Glutamatergic neuron (in vitro differentiated cells): ENCODE results near the gene AQP3. TPM values are rescaled to one million over a fixed set of nuclear protein-coding genes. Genes with fewer than 3 reads are reported as not detected.
"Not testable (repeated sequence)": the region's sequence is repeated elsewhere in the genome, so short reads cannot be mapped to it uniquely, and the experiment has no call there.

ENCODE experiments used
- DNase-seq: peaks from one replicate; pipeline ENCODE4 v3.0.0; 2022
- H3K27ac Mint-ChIP-seq: one replicate; pipeline ENCODE4 v1.8.0; 2020; ENCODE audit warnings: mild to moderate bottlenecking, mixed read lengths, inconsistent platforms; ENCODE audit not compliant: unreplicated experiment
- H3K27me3 Mint-ChIP-seq: one replicate; pipeline ENCODE4 v1.8.0; 2020; ENCODE audit warnings: mild to moderate bottlenecking, moderate library complexity, mixed read lengths, inconsistent platforms; ENCODE audit not compliant: unreplicated experiment
- H3K36me3 Mint-ChIP-seq: one replicate; pipeline ENCODE4 v1.8.0; 2020; ENCODE audit warnings: mild to moderate bottlenecking, mixed read lengths, inconsistent platforms; ENCODE audit not compliant: unreplicated experiment
- H3K4me1 Mint-ChIP-seq: one replicate; pipeline ENCODE4 v1.8.0; 2020; ENCODE audit warnings: mild to moderate bottlenecking, low read depth, mixed read lengths, inconsistent platforms; ENCODE audit not compliant: unreplicated experiment
- H3K4me3 Mint-ChIP-seq: one replicate; pipeline ENCODE4 v1.8.0; 2020; ENCODE audit warnings: mild to moderate bottlenecking, mixed read lengths, inconsistent platforms; ENCODE audit not compliant: unreplicated experiment
- H3K9me3 Mint-ChIP-seq: one replicate; pipeline ENCODE4 v1.8.0; 2020; ENCODE audit warnings: mild to moderate bottlenecking, moderate library complexity, mixed read lengths, inconsistent platforms; ENCODE audit not compliant: unreplicated experiment
- total RNA-seq: library from RNA; stranded (reverse); fragmentation: NEBNext Ultra II Directional; extraction: Animal tissue kit (Norgen Biotek cat#: 25700); gene quantifications from one replicate; pipeline ENCODE4 v1.2.1, GENCODE V29; 2021; ENCODE audit not compliant: unreplicated experiment
- TF ChIP-seq, protein P1 (sequence below): fragments of 200-600 bp; sonication (generic); IDR thresholded peaks from one replicate; pipeline ENCODE4 v1.5.0; 2021; ENCODE audit not compliant: partially characterized antibody, unreplicated experiment

Gene AQP3
- total RNA-seq, 1 donor from 2014 or later, result 2.9 TPM

DNA sequence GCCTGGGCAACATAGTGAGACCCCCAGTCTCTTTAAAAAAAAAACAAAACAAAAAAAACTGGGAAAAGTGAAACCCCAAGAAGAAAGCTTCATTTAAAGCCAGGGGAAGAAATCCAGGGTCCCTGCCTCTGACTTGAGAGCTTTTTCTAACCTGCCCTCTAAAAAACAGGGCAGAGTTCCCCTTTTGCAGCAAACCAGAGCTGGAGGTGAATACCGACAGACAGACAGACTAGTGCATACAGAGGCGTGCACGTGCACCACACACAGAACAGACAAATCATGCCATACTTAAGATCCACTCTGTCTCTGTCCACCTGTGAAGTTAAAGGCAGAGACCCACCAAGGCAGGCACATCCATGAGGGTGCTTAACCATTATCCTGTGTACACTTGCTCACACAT, 11.7 kb upstream of the AQP3 start:
- Mint-ChIP-seq H3K36me3 (no peaks in the 10 kb centered on the region), H3K27me3 (peaks cover 3% of the 10 kb centered on the region), H3K9me3 (no peaks in the 10 kb centered on the region), H3K4me1 (no peaks in the 10 kb centered on the region), H3K4me3 (no peak overlapping the region), H3K27ac (no peak overlapping the region)
- TF ChIP-seq, protein P1, sequence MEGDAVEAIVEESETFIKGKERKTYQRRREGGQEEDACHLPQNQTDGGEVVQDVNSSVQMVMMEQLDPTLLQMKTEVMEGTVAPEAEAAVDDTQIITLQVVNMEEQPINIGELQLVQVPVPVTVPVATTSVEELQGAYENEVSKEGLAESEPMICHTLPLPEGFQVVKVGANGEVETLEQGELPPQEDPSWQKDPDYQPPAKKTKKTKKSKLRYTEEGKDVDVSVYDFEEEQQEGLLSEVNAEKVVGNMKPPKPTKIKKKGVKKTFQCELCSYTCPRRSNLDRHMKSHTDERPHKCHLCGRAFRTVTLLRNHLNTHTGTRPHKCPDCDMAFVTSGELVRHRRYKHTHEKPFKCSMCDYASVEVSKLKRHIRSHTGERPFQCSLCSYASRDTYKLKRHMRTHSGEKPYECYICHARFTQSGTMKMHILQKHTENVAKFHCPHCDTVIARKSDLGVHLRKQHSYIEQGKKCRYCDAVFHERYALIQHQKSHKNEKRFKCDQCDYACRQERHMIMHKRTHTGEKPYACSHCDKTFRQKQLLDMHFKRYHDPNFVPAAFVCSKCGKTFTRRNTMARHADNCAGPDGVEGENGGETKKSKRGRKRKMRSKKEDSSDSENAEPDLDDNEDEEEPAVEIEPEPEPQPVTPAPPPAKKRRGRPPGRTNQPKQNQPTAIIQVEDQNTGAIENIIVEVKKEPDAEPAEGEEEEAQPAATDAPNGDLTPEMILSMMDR, result no peak
- DNase-seq, result no peak

DNA sequence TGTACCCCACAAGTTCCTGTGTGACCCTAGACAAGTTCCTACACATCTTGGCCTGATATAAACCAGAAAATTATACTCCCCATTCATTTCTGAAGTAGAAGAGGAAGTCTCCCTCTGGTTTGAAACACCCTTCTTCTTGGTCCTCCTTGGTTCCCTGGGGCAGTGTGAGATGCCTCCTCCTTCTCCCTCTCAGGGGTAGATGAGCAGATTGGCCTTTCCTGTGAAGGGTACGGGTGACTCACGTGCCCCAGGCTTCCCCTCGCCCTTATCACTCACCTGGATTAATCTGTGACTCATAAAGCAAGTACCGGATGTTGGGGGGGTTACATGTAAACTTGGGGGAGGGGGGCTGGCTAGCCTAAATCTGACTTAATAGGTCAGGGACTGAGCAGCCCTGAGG, 11.1 kb upstream of the AQP3 start:
- no peak for DNase-seq
- H3K27me3 Mint-ChIP-seq, result peaks cover 3% of the 10 kb centered on the region
- no peak overlapping the region for H3K27ac Mint-ChIP-seq
- H3K4me1 Mint-ChIP-seq, result no peaks in the 10 kb centered on the region
- TF ChIP-seq, protein P1, result no peak
- H3K36me3 Mint-ChIP-seq, result no peaks in the 10 kb centered on the region
- H3K9me3 Mint-ChIP-seq, result no peaks in the 10 kb centered on the region
- H3K4me3 Mint-ChIP-seq, result no peak overlapping the region

GRCh38 chr9:33455945-33456344, 8.6 kb upstream of the AQP3 start:
- H3K27ac Mint-ChIP-seq, result no peak overlapping the region
- H3K36me3 Mint-ChIP-seq, result no peaks in the 10 kb centered on the region
- peaks cover 2% of the 10 kb centered on the region for H3K27me3 Mint-ChIP-seq
- no peak for DNase-seq
- peaks cover 1% of the 10 kb centered on the region for H3K9me3 Mint-ChIP-seq
- TF ChIP-seq, protein P1, result no peak
- H3K4me3 Mint-ChIP-seq, result no peak overlapping the region
- peaks cover 2% of the 10 kb centered on the region for H3K4me1 Mint-ChIP-seq

DNA sequence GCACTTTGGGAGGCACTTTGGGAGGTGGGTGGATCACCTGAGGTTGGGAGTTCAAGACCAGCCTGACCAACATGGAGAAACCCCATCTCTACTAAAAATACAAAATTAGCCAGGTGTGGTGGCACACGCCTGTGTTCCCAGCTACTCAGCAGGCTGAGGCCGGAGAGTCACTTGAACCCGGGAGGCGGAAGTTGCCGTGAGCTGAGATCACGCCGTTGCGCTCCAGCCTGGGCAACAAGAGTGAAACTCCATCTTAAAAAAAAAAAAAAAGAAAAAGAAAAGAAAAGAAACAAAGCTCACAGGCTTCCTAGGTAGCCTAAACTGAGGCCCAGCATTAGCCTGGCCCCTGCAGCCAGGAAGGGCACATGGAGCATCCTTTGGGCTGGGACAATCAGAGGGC, 8.1 kb upstream of the AQP3 start:
- H3K9me3 Mint-ChIP-seq, H3K4me3 Mint-ChIP-seq, H3K27me3 Mint-ChIP-seq, H3K27ac Mint-ChIP-seq, H3K36me3 Mint-ChIP-seq, H3K4me1 Mint-ChIP-seq, DNase-seq: not testable (repeated sequence)

DNA sequence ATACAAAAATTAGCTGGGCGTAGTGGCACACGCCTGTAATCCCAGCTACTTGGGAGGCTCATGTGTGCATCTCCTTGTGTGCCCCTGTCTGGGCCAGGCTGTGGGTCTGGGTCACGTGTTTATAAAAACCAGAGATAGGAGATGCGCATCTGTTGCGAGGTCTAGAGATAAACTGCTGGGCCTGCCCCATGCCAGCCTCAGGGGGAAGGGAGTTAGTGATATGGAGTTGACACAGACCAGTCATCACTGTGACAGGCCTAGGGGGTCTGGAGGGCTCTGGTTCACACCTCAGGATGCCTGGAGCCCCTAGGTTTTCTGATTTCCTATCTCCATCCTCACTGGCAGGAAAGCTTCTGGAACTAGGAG, 7.3 kb upstream of the AQP3 start:
- DNase-seq, H3K27me3 Mint-ChIP-seq, H3K36me3 Mint-ChIP-seq, H3K4me3 Mint-ChIP-seq, H3K27ac Mint-ChIP-seq, H3K9me3 Mint-ChIP-seq, H3K4me1 Mint-ChIP-seq: not testable (repeated sequence)

DNA sequence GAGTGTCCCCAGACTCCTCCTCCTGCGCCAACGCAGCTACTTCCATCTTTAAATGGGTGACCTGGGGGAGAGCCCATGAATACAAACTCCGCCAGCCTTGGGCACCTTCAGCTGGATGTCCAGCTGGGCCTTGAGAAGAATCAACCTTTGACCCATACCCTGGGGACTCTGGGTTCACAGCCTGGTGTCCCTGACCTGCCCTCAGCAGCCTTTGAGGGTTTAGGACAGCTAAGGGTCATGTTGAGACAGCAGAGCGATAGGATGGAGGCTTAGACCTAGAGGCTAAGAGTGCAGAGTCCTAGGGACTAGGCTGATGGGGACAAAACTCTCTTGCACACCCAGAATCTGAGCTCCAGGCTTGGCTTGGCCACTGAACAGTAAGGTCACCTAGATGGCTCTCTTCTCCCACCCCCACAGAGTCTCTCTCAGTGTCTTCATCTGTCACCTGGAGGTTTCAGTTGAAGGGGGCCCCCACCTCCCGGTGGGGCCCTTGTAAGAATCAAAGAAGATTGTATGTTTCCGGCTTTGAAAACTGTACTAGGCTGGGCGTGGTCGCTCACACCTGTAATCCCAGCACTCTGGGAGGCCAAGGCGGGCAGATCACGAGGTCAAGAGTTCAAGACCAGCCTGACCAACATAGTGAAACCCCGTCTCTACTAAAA, 6.7 kb upstream of the AQP3 start:
- H3K9me3 Mint-ChIP-seq, result peaks cover 1% of the 10 kb centered on the region
- H3K27me3 Mint-ChIP-seq, result peaks cover 3% of the 10 kb centered on the region
- H3K4me3 Mint-ChIP-seq, result no peak overlapping the region
- no peaks in the 10 kb centered on the region for H3K36me3 Mint-ChIP-seq
- H3K27ac Mint-ChIP-seq, result no peak overlapping the region
- H3K4me1 Mint-ChIP-seq, result peaks cover 2% of the 10 kb centered on the region
- TF ChIP-seq, protein P1, result no peak
- DNase-seq, result no peak
